ENCODE results near the gene SCYGR3. TPM values are rescaled to one million over a fixed set of nuclear protein-coding genes. Genes with fewer than 3 reads are reported as not detected.

SCYGR3 gene
- total and polyA plus RNA-seq, 4 donors, result not detected

DNA sequence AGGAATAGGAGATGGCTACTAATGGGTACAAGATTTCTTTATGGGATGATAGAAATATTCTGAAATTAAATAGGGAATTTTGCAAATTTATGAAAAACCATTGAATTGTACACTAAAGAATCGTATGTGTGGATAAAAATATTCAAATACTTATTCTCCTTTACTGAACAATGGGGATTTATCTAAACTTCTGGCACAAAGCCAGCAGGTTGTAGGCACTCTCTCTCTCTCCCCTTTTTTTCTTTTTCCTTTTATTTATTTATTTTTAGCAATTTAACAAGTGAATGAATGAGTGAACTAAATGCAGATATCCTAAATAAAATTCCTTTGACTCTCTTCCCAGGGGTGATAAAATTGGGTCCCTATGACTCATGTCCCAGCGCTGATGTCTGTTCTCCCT is 37.8 kb downstream of the SCYGR3 start:
- 71% methylated on average over 2 of the region's 2 CpGs for WGBS
- TF ChIP-seq, protein P1, sequence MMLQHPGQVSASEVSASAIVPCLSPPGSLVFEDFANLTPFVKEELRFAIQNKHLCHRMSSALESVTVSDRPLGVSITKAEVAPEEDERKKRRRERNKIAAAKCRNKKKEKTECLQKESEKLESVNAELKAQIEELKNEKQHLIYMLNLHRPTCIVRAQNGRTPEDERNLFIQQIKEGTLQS (IDR thresholded peaks at IDR 0.05), result no peak
- no peak for TF ChIP-seq NR2F2 (IDR thresholded peaks at IDR 0.05)
- Histone ChIP-seq H3K27ac (ENCODE audit: low read depth in 1 of 2, low read length in 2 of 2) (no peak overlapping the region), H3K4me3 (ENCODE audit: low read depth in 1 of 3, low read length in 3 of 3) (no peak overlapping the region), H3K27me3 (ENCODE audit: control insufficient read depth in 4 of 4, insufficient read depth in 4 of 4, low read length in 3 of 4) (no peaks in the 10 kb centered on the region), H3K9me3 (ENCODE audit: control insufficient read depth in 4 of 4, low read length in 3 of 4) (no peaks in the 10 kb centered on the region), H3K36me3 (ENCODE audit: control insufficient read depth in 4 of 4, insufficient read depth in 3 of 4, low read depth in 1 of 4, low read length in 3 of 4) (no peaks in the 10 kb centered on the region), H3K9ac (ENCODE audit: low read depth in 1 of 2, low read length in 2 of 2) (no peak overlapping the region), H3K4me1 (ENCODE audit: control insufficient read depth in 4 of 4, insufficient read depth in 4 of 4, low read length in 3 of 4) (no peaks in the 10 kb centered on the region)
- no peak for DNase-seq (ENCODE audit: low spot score)

DNA sequence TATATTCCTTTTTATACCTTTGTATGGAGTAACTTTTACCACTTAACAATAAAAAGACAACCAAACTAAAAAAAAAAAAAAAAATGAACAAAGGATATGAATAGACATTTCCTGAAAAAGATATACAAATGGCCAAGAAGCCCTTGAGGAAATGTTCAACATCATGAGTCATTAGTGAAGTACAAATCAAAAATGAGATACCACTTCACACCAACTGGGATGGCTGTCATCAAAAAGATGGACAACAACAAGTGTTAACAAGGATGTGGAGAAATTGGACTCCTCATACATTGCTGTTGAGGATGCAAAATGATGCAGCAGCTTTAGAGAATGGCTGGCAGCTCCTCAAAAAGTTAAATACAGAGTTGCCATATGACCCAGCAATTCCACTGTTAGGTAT is 38.5 kb downstream of the SCYGR3 start:
- Histone ChIP-seq H3K36me3 (ENCODE audit: control insufficient read depth in 4 of 4, insufficient read depth in 3 of 4, low read depth in 1 of 4, low read length in 3 of 4) (no peaks in the 10 kb centered on the region), H3K4me3 (ENCODE audit: low read depth in 1 of 3, low read length in 3 of 3) (no peak overlapping the region), H3K27me3 (ENCODE audit: control insufficient read depth in 4 of 4, insufficient read depth in 4 of 4, low read length in 3 of 4) (no peaks in the 10 kb centered on the region), H3K9ac (ENCODE audit: low read depth in 1 of 2, low read length in 2 of 2) (no peak overlapping the region), H3K27ac (ENCODE audit: low read depth in 1 of 2, low read length in 2 of 2) (no peak overlapping the region), H3K9me3 (ENCODE audit: control insufficient read depth in 4 of 4, low read length in 3 of 4) (no peaks in the 10 kb centered on the region), H3K4me1 (ENCODE audit: control insufficient read depth in 4 of 4, insufficient read depth in 4 of 4, low read length in 3 of 4) (no peaks in the 10 kb centered on the region)
- DNase-seq (ENCODE audit: low spot score), result no peak
- TF ChIP-seq FOXA2 (IDR thresholded peaks at IDR 0.05), result no peak
- TF ChIP-seq, protein P2, sequence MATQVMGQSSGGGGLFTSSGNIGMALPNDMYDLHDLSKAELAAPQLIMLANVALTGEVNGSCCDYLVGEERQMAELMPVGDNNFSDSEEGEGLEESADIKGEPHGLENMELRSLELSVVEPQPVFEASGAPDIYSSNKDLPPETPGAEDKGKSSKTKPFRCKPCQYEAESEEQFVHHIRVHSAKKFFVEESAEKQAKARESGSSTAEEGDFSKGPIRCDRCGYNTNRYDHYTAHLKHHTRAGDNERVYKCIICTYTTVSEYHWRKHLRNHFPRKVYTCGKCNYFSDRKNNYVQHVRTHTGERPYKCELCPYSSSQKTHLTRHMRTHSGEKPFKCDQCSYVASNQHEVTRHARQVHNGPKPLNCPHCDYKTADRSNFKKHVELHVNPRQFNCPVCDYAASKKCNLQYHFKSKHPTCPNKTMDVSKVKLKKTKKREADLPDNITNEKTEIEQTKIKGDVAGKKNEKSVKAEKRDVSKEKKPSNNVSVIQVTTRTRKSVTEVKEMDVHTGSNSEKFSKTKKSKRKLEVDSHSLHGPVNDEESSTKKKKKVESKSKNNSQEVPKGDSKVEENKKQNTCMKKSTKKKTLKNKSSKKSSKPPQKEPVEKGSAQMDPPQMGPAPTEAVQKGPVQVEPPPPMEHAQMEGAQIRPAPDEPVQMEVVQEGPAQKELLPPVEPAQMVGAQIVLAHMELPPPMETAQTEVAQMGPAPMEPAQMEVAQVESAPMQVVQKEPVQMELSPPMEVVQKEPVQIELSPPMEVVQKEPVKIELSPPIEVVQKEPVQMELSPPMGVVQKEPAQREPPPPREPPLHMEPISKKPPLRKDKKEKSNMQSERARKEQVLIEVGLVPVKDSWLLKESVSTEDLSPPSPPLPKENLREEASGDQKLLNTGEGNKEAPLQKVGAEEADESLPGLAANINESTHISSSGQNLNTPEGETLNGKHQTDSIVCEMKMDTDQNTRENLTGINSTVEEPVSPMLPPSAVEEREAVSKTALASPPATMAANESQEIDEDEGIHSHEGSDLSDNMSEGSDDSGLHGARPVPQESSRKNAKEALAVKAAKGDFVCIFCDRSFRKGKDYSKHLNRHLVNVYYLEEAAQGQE (IDR thresholded peaks at IDR 0.05), result no peak
- TF ChIP-seq, protein P1 (IDR thresholded peaks at IDR 0.05), result no peak
- no peak for TF ChIP-seq SP1 (IDR thresholded peaks at IDR 0.05)
- TF ChIP-seq NR2F2 (IDR thresholded peaks at IDR 0.05), result no peak
- no peak for TF ChIP-seq GABPA (IDR thresholded peaks at IDR 0.05 in 1 of 2, conservative IDR thresholded peaks at IDR 0.05 in 1 of 2)
- TF ChIP-seq, protein P3, sequence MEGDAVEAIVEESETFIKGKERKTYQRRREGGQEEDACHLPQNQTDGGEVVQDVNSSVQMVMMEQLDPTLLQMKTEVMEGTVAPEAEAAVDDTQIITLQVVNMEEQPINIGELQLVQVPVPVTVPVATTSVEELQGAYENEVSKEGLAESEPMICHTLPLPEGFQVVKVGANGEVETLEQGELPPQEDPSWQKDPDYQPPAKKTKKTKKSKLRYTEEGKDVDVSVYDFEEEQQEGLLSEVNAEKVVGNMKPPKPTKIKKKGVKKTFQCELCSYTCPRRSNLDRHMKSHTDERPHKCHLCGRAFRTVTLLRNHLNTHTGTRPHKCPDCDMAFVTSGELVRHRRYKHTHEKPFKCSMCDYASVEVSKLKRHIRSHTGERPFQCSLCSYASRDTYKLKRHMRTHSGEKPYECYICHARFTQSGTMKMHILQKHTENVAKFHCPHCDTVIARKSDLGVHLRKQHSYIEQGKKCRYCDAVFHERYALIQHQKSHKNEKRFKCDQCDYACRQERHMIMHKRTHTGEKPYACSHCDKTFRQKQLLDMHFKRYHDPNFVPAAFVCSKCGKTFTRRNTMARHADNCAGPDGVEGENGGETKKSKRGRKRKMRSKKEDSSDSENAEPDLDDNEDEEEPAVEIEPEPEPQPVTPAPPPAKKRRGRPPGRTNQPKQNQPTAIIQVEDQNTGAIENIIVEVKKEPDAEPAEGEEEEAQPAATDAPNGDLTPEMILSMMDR (IDR thresholded peaks at IDR 0.05; ENCODE audit: low read depth, low read length, missing input control), result no peak
- TF ChIP-seq, protein P4, sequence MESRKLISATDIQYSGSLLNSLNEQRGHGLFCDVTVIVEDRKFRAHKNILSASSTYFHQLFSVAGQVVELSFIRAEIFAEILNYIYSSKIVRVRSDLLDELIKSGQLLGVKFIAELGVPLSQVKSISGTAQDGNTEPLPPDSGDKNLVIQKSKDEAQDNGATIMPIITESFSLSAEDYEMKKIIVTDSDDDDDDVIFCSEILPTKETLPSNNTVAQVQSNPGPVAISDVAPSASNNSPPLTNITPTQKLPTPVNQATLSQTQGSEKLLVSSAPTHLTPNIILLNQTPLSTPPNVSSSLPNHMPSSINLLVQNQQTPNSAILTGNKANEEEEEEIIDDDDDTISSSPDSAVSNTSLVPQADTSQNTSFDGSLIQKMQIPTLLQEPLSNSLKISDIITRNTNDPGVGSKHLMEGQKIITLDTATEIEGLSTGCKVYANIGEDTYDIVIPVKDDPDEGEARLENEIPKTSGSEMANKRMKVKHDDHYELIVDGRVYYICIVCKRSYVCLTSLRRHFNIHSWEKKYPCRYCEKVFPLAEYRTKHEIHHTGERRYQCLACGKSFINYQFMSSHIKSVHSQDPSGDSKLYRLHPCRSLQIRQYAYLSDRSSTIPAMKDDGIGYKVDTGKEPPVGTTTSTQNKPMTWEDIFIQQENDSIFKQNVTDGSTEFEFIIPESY (IDR thresholded peaks at IDR 0.05), result no peak
- TF ChIP-seq RXRA (IDR thresholded peaks at IDR 0.05), result no peak
- TF ChIP-seq HNF4A (conservative IDR thresholded peaks at IDR 0.05), result no peak
- no peak for TF ChIP-seq FOXA1 (IDR thresholded peaks at IDR 0.05)
- no peak for TF ChIP-seq YY1 (IDR thresholded peaks at IDR 0.05)
- no peak for TF ChIP-seq TAF1 (conservative IDR thresholded peaks at IDR 0.05)
- no peak for TF ChIP-seq EGR1 (IDR thresholded peaks at IDR 0.05; ENCODE audit: low read depth in 2 of 2)
- no peak for TF ChIP-seq HNF4G (IDR thresholded peaks at IDR 0.05)
- TF ChIP-seq, protein P5, sequence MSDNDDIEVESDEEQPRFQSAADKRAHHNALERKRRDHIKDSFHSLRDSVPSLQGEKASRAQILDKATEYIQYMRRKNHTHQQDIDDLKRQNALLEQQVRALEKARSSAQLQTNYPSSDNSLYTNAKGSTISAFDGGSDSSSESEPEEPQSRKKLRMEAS (IDR thresholded peaks at IDR 0.05), result no peak
- TF ChIP-seq JUND (IDR thresholded peaks at IDR 0.05), result no peak
- TF ChIP-seq RAD21 (IDR thresholded peaks at IDR 0.05), result no peak
